Suprapubic skin (tissue), 4 donors: ENCODE results near the gene KIF3B. TPM values are rescaled to one million over a fixed set of nuclear protein-coding genes. Genes with fewer than 3 reads are reported as not detected.
A peak's percentile ranks its signal among the peaks of the same experiment; 100 is the strongest.

ENCODE experiments used
- DNase-seq, 2 donors: peaks; one replicate each; pipeline ENCODE4 v3.0.0-alpha.2; 2019; ENCODE audit warnings: low spot score in 2 of 2
- H3K27ac ChIP-seq: fragments of 200-600 bp; sonication (generic); one replicate; pipeline ENCODE4 v1.5.1; 2019
- H3K27me3 ChIP-seq: fragments of 200-600 bp; sonication (generic); one replicate; pipeline ENCODE4 v1.5.1; 2019
- H3K36me3 ChIP-seq: fragments of 200-600 bp; sonication (generic); one replicate; pipeline ENCODE4 v1.5.1; 2019
- H3K4me1 ChIP-seq: fragments of 200-600 bp; sonication (generic); one replicate; pipeline ENCODE4 v1.5.1; 2019
- H3K4me3 ChIP-seq: fragments of 200-600 bp; sonication (generic); one replicate; pipeline ENCODE4 v1.5.1; 2019; ENCODE audit warnings: mild to moderate bottlenecking
- H3K9me3 ChIP-seq: fragments of 200-600 bp; sonication (generic); one replicate; pipeline ENCODE4 v1.5.1; 2019
- CTCF ChIP-seq, 2 donors: fragments of 200-600 bp in 1 of 2; fragments of 450-650 bp in 1 of 2; sonication (generic) in 1 of 2; IDR thresholded peaks; one replicate each; pipeline ENCODE4 v1.5.1; 2016 to 2019; ENCODE audit warnings: antibody characterized with exemption in 2 of 2, mild to moderate bottlenecking in 1 of 2, moderate library complexity in 1 of 2
- EP300 ChIP-seq: sonication (generic); formaldehyde crosslinking; IDR thresholded peaks from one replicate; pipeline ENCODE4 v1.6.1; 2017; ENCODE audit warnings: antibody characterized with exemption
- POLR2A ChIP-seq, 2 donors: fragments of 450-650 bp; IDR thresholded peaks; one replicate each; pipeline ENCODE4 v1.6.1; 2017; ENCODE audit warnings: antibody characterized with exemption in 2 of 2, mild to moderate bottlenecking in 2 of 2, moderate library complexity in 2 of 2
- POLR2AphosphoS5 ChIP-seq, 3 donors: sonication (generic); formaldehyde crosslinking; IDR thresholded peaks; one replicate each; pipeline ENCODE4 v1.6.1; 2017; ENCODE audit warnings: antibody characterized with exemption in 3 of 3
- WGBS: methylation state at CpG from one replicate; pipeline ENCODE4 v1.1.5; 2018; 5-methylcytosine and 5-hydroxymethylcytosine counted together
- total RNA-seq, 4 donors: library from RNA; depleted of rRNA; stranded (reverse); fragments of >200 nt; gene quantifications; one replicate each; pipeline ENCODE4 v1.1.0, GENCODE V29; 2016

Gene KIF3B
- total RNA-seq, 4 donors from 2014 or later: 12.7 to 17.3 (median 14.9) TPM

GRCh38 chr20:32357869-32358631 is 80.6 kb downstream of the KIF3B start, which contains the start of gene ASXL1:
TSS of gene ASXL1 (plus strand) at chr20:32358331. CDS start at chr20:32358776, 445 bp downstream.
- TF ChIP-seq POLR2A (IDR thresholded peaks at IDR 0.05) (peak in 1 of 2 donors; percentile 30), POLR2AphosphoS5 (IDR thresholded peaks at IDR 0.05) (peak in 2 of 3 donors; percentile 65 to 86), CTCF (IDR thresholded peaks at IDR 0.05) (no peak), EP300 (no peak)
- peak; percentile 97 for DNase-seq
- no peaks in the 10 kb centered on the region for H3K27me3 ChIP-seq
- H3K4me1 ChIP-seq: peaks cover 46% of the 10 kb centered on the region
- no peaks in the 10 kb centered on the region for H3K36me3 ChIP-seq
- under 1% methylated on average over 32 of the region's 83 CpGs for WGBS
- H3K9me3 ChIP-seq: no peaks in the 10 kb centered on the region
- H3K27ac ChIP-seq: peak within 1 kb of the TSS; percentile 99
- peak within 1 kb of the TSS; percentile 96 for H3K4me3 ChIP-seq

GRCh38 chr20:32358632-32358882 is 81.1 kb downstream of the KIF3B start:
- H3K9me3 ChIP-seq: no peaks in the 10 kb centered on the region
- no peak for DNase-seq
- H3K4me1 ChIP-seq: peaks cover 51% of the 10 kb centered on the region
- no CpG with 5 or more reads among the region's 35 CpGs for WGBS
- H3K36me3 ChIP-seq: no peaks in the 10 kb centered on the region
- no peaks in the 10 kb centered on the region for H3K27me3 ChIP-seq
- peak overlapping the region; percentile 99 for H3K27ac ChIP-seq
- TF ChIP-seq CTCF (IDR thresholded peaks at IDR 0.05) (no peak), POLR2AphosphoS5 (IDR thresholded peaks at IDR 0.05) (no peak), EP300 (no peak), POLR2A (IDR thresholded peaks at IDR 0.05) (no peak)
- H3K4me3 ChIP-seq: peak overlapping the region; percentile 96

GRCh38 chr20:32358883-32359632 is 81.6 kb downstream of the KIF3B start:
- peak; percentile 86 to 89 for DNase-seq
- no peaks in the 10 kb centered on the region for H3K27me3 ChIP-seq
- H3K4me3 ChIP-seq: peak overlapping the region; percentile 96
- H3K9me3 ChIP-seq: no peaks in the 10 kb centered on the region
- H3K4me1 ChIP-seq: peaks cover 54% of the 10 kb centered on the region
- no peaks in the 10 kb centered on the region for H3K36me3 ChIP-seq
- 0% methylated on average over 21 of the region's 46 CpGs for WGBS
- TF ChIP-seq CTCF (IDR thresholded peaks at IDR 0.05) (no peak), EP300 (no peak), POLR2A (IDR thresholded peaks at IDR 0.05) (peak in 1 of 2 donors; percentile 42)
- peak overlapping the region; percentile 99 for H3K27ac ChIP-seq

- Histone ChIP-seq H3K27me3 (no peaks in the 10 kb centered on the region), H3K27ac (peak overlapping the region; percentile 99), H3K9me3 (no peaks in the 10 kb centered on the region), H3K36me3 (no peaks in the 10 kb centered on the region), H3K4me3 (peak overlapping the region; percentile 96), H3K4me1 (peaks cover 60% of the 10 kb centered on the region)
- TF ChIP-seq EP300 (no peak), POLR2A (IDR thresholded peaks at IDR 0.05) (no peak), POLR2AphosphoS5 (IDR thresholded peaks at IDR 0.05) (no peak), CTCF (IDR thresholded peaks at IDR 0.05) (no peak)
- 5% methylated on average over 11 of the region's 11 CpGs for WGBS
- no peak for DNase-seq
Observed at GRCh38 chr20:32359633-32360332, 82.3 kb downstream of the KIF3B start.

- TF ChIP-seq POLR2AphosphoS5 (IDR thresholded peaks at IDR 0.05) (no peak), POLR2A (IDR thresholded peaks at IDR 0.05) (no peak), CTCF (IDR thresholded peaks at IDR 0.05) (no peak)
- Histone ChIP-seq H3K4me3 (peak overlapping the region; percentile 96), H3K27ac (peak overlapping the region; percentile 99), H3K36me3 (no peaks in the 10 kb centered on the region), H3K27me3 (no peaks in the 10 kb centered on the region), H3K9me3 (no peaks in the 10 kb centered on the region), H3K4me1 (peaks cover 62% of the 10 kb centered on the region)
- no peak for DNase-seq
- 15% methylated on average over 5 of the region's 5 CpGs for WGBS
Observed at GRCh38 chr20:32360333-32360634, 82.8 kb downstream of the KIF3B start.
